Medulla oblongata (tissue), 1 donor: ENCODE data around the gene IFT27.

Experiments
- DNase-seq: peaks from one replicate; pipeline ENCODE4 v3.0.0-alpha.2; 2015; ENCODE audit errors: extremely low spot score

Gene IFT27, protein sequence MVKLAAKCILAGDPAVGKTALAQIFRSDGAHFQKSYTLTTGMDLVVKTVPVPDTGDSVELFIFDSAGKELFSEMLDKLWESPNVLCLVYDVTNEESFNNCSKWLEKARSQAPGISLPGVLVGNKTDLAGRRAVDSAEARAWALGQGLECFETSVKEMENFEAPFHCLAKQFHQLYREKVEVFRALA

GRCh38 chr22:36775964-36776669 lies at the start of gene IFT27:
IFT27 (minus strand) TSS chr22:36776119; CDS start chr22:36775707, 412 bp downstream.
- DNase-seq: peak; percentile 100

- no peak for DNase-seq
Measured at GRCh38 chr22:36824655-36825054, 48.7 kb upstream of the IFT27 start.

GRCh38 chr22:36823186-36823839 lies 47.4 kb upstream of the IFT27 start:
- DNase-seq: no peak

GRCh38 chr22:36822581-36822980 lies 46.7 kb upstream of the IFT27 start:
- DNase-seq: no peak

DNA sequence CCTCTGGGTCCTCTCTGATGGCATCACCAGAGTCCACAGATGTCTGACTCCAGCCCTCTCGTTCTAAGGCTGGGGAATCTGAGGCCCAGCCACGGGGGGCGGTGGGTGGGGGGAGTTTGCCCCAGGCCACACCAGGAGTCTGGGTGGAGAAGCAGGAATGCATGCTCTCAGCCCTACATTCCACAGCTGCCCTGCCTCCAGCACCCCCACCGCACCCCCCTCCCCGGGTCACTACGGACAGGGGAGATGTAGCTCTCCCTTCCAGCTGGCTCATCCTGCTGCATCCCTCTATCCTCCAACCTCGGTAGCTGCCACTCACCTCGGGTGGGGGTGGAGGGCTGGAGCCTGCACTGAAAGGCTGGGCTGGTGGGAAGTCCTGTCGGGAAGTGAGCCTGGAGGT lies 43.2 kb upstream of the IFT27 start:
- no peak for DNase-seq

GRCh38 chr22:36818010-36818642 lies 42.2 kb upstream of the IFT27 start:
- DNase-seq: no peak

GRCh38 chr22:36817525-36817848 lies 41.6 kb upstream of the IFT27 start:
- no peak for DNase-seq

- DNase-seq: peak; percentile 9
Measured at GRCh38 chr22:36816636-36817524, 41.0 kb upstream of the IFT27 start, which contains the start of gene PVALB. PVALB (minus strand) TSS chr22:36817035; CDS start chr22:36817005, 30 bp downstream.

DNA sequence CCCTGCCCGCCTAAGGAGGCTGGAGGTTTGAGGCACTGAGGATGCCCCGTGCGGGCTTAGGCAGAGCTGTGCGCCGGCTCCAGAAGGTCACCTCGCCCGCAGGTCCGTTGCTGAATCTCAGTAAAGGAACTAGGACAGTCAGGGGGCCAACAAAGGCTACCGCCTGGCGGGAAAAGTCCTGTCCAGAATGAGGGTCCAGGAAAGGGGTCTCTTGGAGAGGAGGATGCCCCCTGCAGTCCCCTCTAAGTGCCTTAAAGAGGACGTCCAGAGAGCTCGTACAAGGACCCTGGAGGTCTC lies 40.4 kb upstream of the IFT27 start:
- no peak for DNase-seq

DNA sequence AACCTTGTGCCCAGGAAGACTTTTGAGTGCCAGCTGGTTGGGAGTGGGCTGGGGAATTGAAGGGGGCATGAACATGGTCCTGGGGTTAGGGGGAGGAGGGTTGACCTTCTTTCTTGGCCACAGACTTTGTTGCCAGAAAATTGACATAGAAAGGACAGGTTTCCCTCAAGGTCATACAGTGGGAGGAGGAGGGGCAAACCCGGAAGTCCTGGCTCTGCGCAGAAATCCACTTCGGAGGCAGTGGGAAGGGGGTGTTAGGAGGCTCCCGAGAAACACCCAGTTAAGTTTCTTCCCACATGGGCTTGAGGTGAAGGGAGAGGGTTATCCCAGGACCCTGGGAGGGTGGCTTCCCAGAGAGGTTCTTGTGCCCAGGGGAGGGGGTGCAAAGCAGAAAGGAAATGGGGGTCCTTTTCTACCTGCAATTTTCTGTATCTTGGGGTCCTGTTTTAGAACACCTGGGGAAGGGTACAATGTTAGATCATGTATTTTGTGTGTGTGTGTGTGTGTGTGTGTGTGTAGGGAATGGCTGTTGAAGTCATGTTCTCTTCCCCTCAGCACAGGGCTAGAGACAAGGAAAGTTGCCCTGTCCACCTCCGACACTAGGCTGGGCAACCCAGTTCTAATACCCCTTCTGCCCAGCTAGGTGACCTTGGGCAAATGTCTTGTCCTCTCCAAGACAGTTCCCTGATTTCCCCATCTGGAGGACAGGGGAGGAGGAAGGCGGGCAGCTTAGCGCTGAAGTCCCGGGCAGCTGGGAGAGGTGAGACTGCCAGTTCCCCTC lies 39.8 kb upstream of the IFT27 start:
- DNase-seq: no peak

GRCh38 chr22:36814801-36815200 lies 38.9 kb upstream of the IFT27 start:
- DNase-seq: no peak

DNA sequence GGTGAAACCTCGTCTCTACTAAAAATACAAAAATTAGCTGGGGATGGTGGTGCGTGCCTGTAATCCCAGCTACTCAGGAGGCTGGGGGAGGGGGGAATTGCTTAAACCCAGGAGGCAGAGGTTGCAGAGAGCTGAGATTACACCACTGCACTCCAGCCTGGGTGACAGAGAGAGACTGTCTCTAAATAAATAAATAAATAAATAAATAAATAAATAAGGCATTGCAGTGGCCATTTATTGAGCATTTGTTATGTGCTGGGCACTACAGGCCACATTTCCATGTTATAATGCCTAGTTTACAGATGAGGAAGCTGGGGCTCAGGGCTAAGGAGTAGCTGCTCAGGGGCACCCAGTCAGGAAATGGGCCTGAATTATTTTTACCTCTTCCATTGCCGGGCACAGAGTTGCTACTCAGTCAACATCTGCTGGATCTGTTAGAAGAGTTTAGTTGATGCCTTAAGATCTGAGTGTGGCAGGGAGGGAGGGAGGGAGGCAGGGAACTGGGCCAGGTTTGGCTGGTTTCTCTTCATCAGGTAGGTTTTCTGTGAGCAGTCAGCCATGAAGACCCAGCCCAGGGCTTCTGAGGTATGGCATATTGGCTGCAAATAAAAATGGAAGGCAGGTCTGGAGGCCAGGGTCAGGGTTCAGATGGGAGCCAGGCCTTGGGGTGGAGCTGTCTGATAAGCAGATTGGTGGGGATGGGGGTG lies 35.3 kb upstream of the IFT27 start:
- no peak for DNase-seq

- DNase-seq: no peak
Measured at GRCh38 chr22:36809351-36809750, 33.4 kb upstream of the IFT27 start.

GRCh38 chr22:36808721-36809344 lies 32.9 kb upstream of the IFT27 start:
- DNase-seq: no peak

- no peak for DNase-seq
Measured at GRCh38 chr22:36807627-36808026, 31.7 kb upstream of the IFT27 start.

GRCh38 chr22:36806835-36807234 lies 30.9 kb upstream of the IFT27 start:
- DNase-seq: no peak

DNA sequence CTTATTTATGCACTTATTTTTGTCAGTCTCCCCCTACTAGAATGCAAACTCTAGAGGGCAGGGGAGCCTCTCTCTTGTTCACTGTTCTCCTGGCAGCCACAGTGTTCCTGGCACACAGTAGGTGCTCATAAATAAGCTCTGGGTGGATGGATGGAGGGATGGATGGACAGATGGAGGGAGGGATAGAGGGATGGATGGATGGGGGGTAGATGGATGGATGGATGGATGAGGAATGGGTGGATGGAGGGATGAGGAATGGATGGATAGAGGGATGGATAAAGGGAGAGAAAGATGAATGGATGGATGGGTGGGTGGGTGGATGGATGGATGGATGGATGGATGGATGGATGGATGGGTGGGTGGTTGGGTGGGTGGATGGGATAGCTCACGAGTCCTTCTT lies 27.4 kb upstream of the IFT27 start:
- DNase-seq: no peak

- DNase-seq: no peak
Measured at GRCh38 chr22:36798674-36799066, 22.8 kb upstream of the IFT27 start.

DNA sequence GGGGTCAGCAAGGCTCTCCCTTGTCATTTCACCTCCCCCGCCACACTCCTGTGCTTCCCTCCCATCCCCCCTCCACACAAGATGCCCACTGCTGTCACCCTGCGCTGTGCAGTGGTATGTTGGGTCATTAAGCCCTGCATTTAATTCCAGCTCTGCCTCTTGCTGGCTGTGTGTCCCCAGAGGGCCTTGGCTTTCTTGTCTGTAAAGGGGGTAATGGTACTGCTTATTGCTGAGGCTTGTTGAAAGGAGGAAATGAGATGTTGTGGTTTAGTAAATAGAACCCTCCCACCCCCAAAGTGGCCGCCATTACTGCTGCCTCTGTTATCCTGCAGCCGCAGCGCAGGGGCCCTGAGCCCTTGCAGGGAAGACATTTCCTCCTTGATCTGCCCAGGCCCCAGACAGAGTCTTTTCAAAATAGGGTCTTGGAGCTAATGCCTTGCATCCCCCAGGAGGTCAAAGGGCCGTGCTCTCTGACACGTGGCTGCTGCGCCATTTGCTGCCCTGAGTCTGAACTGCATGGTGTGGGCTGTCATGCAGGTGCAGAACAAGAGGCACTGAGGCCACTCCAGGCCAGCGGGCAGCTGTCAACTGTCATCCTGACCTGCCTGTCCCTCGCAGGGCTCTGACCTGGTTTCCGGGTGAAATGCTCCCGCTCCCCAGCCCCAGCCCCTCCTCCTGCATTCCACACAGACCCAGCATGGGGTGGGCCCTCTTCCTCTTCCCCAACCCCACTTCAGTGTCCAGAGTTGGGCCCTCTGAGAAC lies 22.2 kb upstream of the IFT27 start:
- no peak for DNase-seq
